HG02610 (cell line): Measurements from ENCODE around the gene NCOA1.

ENCODE experiments used
- ATAC-seq: cut with Tn5 transposase; IDR thresholded peaks from one replicate; pipeline ENCODE4 v1.9.1; 2021; ENCODE audit warnings: mild to moderate bottlenecking, moderate library complexity; ENCODE audit not compliant: unreplicated experiment

The NCOA1 gene

DNA sequence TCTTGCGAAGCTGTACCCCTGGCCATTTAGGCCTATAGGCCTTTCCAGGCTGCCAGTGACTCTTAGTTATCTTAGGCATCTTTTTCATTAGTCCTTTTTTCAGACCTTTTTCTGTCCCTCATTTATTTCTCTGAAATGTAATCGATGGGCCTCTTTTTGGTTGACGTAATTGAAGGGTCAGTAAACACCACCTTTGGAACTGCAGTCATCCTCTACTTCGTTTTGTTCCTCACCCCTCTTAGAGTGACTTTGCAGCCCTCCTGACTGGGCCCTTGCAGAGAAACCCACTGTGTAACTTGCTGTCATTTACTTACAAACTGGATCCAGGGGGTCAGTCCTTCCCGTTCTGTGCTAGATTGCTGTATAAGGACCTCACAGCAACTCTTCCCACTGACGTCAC, 325.4 kb downstream of the NCOA1 start:
- no peak for ATAC-seq

DNA sequence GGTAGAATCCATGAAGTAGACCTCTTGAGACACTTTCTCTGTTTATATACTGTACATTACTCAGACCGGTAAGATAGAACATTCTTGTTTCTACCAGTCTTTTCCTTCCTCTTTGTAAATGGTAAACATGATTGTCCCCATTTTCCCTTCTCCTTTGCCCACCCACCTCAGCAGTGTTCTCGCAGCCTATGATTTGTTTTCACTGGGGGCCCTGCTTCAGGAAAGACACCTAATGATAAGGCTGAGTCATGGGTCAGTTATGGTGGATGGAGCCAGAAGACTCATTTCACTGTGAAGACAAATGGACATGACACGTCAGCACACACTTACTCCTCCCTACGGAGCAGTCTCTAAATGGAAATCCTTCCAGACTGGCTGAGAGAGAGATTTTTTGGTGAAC, 325.8 kb downstream of the NCOA1 start:
- no peak for ATAC-seq

DNA sequence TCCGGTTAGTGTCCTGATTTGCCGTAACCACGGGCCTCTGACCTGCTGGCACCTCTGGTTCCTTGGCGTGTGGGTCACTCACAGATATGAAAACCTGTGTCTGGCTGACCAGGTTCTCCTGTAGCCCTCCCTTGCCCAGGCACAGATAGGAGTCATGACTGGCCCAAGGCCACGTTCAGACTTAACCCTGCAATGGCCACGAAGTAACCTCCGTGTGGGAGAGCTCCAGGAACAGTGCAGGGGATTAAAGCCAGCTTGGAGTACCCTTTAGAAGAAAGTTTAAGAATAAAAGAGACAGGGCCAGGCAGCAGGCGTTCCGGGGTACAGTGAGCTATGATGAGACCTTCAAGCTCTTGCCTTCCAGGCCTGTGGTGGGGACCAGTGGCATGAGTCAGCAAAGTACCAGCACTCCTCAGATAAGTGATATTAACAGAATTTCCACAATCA, 327.7 kb downstream of the NCOA1 start:
- ATAC-seq = no peak

DNA sequence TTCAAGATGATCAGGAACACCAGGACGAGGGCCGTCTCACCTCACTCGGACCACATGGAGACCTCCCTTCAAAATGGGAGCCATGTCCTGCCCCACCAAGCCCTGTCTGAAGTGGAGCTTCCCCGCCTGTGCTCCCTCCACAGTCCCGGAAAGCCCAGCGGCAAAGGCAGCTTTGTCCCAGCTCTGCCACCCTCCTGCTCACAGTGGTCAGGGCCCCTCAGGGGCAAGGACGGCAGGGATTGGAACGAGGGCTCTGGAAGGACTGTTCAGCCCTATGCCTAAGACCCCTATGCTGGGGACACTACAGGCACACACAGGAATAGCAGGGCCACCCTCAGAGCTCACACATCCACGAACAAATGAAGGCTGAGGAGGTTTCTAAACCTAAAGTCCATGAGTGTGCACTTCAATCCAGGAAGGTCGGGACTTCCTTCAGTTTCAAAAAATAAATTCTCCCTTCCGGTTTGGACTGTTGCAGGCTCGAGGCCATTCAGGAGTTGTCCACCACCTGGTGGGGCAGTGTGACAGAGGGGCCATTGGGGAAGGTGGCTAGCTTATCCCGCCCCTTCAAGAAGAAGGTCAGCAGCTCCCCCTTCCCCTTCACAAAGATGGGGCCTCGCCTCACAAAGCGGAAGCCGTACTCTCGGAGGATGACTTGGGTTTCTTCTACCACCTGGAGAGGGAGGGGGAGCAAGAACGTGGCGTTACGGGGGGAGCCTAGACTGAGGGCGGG, 328.6 kb downstream of the NCOA1 start:
- ATAC-seq = no peak

DNA sequence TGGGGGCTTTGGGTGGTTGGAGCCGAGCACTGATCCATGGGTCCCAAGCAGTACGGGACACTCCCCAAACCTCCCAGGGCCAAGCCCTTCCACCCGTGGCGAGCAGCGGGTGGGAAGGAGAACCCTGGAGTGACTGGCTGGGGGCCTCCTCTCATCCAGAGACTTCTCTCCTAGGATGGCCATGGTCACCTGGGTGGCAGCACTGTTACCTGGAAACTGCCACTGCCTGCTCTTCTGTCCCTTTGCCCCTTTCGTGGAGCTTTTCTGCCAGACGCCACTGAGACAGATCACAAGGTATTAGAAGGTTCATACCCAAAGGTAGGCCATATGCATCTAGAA, 329.1 kb downstream of the NCOA1 start:
- no peak for ATAC-seq
